ENCODE results near the gene TUFT1. TPM values are rescaled to one million over a fixed set of nuclear protein-coding genes. Genes with fewer than 3 reads are reported as not detected.

TUFT1 gene
- total and polyA plus RNA-seq, 2 donors (not counting 1 experiment from before 2014, with no cell fraction given) = 0.82 to 2.2 TPM

GRCh38 chr1:151611288-151611790 lies 71.2 kb downstream of the TUFT1 start:
- no peak overlapping the region for H3K9ac ChIP-seq (ENCODE audit: low read length)

More at GRCh38 chr1:151611288-151611790, 71.2 kb downstream of the TUFT1 start:
- Mint-ChIP-seq H3K9me3 (ENCODE audit: insufficient read depth) (no peaks in the 10 kb centered on the region), H3K27ac (peak overlapping the region; percentile 94), H3K4me1 (peaks cover 27% of the 10 kb centered on the region), H3K27me3 (peaks cover 8% of the 10 kb centered on the region), H3K4me3 (peak overlapping the region; percentile 91)
- TF ChIP-seq EZH2 (IDR thresholded peaks at IDR 0.05; ENCODE audit: borderline replicate concordance, insufficient read depth, low read depth, low read length, poor library complexity, severe bottlenecking) = no peak
- TF ChIP-seq CTCF (IDR thresholded peaks at IDR 0.05) = no peak
- no peak for DNase-seq
- Histone ChIP-seq H3K4me1 (ENCODE audit: control insufficient read depth in 2 of 2, insufficient read depth in 2 of 2, low read length in 2 of 2) (peaks cover 11 to 18% of the 10 kb centered on the region in 2 donors), H3K27me3 (replicated peaks in 1 of 4; ENCODE audit: control extremely low read depth in 1 of 4, control insufficient read depth in 3 of 4, insufficient read depth in 4 of 4, low read length in 3 of 4) (peaks cover 0 to 3% (median 1%) of the 10 kb centered on the region in 4 experiments), H3K9me3 (ENCODE audit: control extremely low read depth in 1 of 3, control insufficient read depth in 2 of 3, insufficient read depth in 1 of 3, low read length in 2 of 3) (no peaks in the 10 kb centered on the region), H3K4me3 (ENCODE audit: control extremely low read depth in 1 of 5, extremely low read depth in 1 of 5, insufficient read depth in 1 of 5, low read depth in 2 of 5, low read length in 4 of 5) (no peak overlapping the region), H2AFZ (ENCODE audit: insufficient read depth, low read depth, low read length, poor library complexity, severe bottlenecking) (peak overlapping the region; percentile 95), H3K79me2 (ENCODE audit: control insufficient read depth, insufficient read depth, low read length) (peaks cover 41% of the 10 kb centered on the region), H3K27ac (ENCODE audit: low read length in 2 of 2) (no peak overlapping the region), H4K20me1 (ENCODE audit: control insufficient read depth, insufficient read depth, low read length, poor library complexity, severe bottlenecking) (no peaks in the 10 kb centered on the region), H3K36me3 (replicated peaks in 1 of 2; ENCODE audit: control extremely low read depth in 1 of 2, control insufficient read depth in 1 of 2, extremely low read depth in 1 of 2, insufficient read depth in 2 of 2, low read length in 1 of 2) (peaks cover 5 to 8% of the 10 kb centered on the region in 2 experiments), H3K4me2 (replicated peaks; ENCODE audit: low read depth, low read length, poor library complexity, severe bottlenecking) (peak overlapping the region; percentile 99)
- intact Hi-C loops (cut with micrococcal nuclease) = loop anchor here (1.0 to 5.0 kb wide), 4 partner anchors 179 to 298 kb away; partner anchors contain the start of genes PSMB4, RFX5, TDRKH and THEM4
- WGBS (ENCODE audit: insufficient coverage) = 3% methylated on average over 4 of the region's 6 CpGs
- ChIA-PET CTCF (interaction anchor here (1.6 to 2.5 kb wide), 2 partner anchors 15 to 17 kb away, joined by 4 to 11 read pairs; no protein-coding TSS in a partner anchor), POLR2A (interaction anchor here (0.6 to 1.6 kb wide), 2 partner anchors 143 to 151 kb away, joined by 4 to 5 read pairs; partner anchors contain the start of gene MRPL9)
- ATAC-seq (ENCODE audit: low read depth) = no peak

Data from B cell (primary cell).